CD14-positive monocyte (primary cell): Measurements from ENCODE around the gene TBC1D12. TPM values are rescaled to one million over a fixed set of nuclear protein-coding genes. Genes with fewer than 3 reads are reported as not detected.

ENCODE experiments used
- DNase-seq, 3 donors: peaks; one replicate each; pipeline ENCODE4 v3.0.0-alpha.2; 2011 to 2022
- H2AFZ ChIP-seq: 2 replicates; pipeline ENCODE4 v1.6.0; 2012; ENCODE audit warnings: mild to moderate bottlenecking, low read depth, low read length, inconsistent platforms; ENCODE audit not compliant: insufficient read depth, poor library complexity, severe bottlenecking
- H3K27ac ChIP-seq, 2 donors: 1 replicate in 1 of 2; 2 replicates in 1 of 2; pipeline ENCODE4 v1.5.1; 2012 to 2013; ENCODE audit warnings: low read length in 2 of 2, control low read depth in 1 of 2, inconsistent platforms in 1 of 2, low read depth in 1 of 2, mild to moderate bottlenecking in 1 of 2
- H3K27me3 ChIP-seq, 2 donors: one replicate each; pipeline versions ENCODE4 v1.6.0 to v1.6.1; 2011 to 2013; ENCODE audit warnings: low read length in 2 of 2; ENCODE audit not compliant: control insufficient read depth in 2 of 2, insufficient read depth in 2 of 2
- H3K36me3 ChIP-seq, 2 donors: replicated peaks in 1 of 2; 1 replicate in 1 of 2; 2 replicates in 1 of 2; pipeline versions ENCODE4 v1.5.1 to v1.6.1; 2012 to 2013; ENCODE audit warnings: low read length in 2 of 2, control low read depth in 1 of 2, inconsistent platforms in 1 of 2, mild to moderate bottlenecking in 1 of 2; ENCODE audit not compliant: insufficient read depth in 2 of 2, control insufficient read depth in 1 of 2
- H3K4me1 ChIP-seq, 2 donors: 1 replicate in 1 of 2; 2 replicates in 1 of 2; pipeline versions ENCODE4 v1.5.1 to v1.6.1; 2012 to 2013; ENCODE audit warnings: low read length in 2 of 2, control low read depth in 1 of 2, inconsistent platforms in 1 of 2, mild to moderate bottlenecking in 1 of 2, moderate library complexity in 1 of 2; ENCODE audit not compliant: insufficient read depth in 2 of 2, control insufficient read depth in 1 of 2
- H3K4me2 ChIP-seq: replicated peaks from 2 replicates; pipeline ENCODE3; 2012; ENCODE audit warnings: low read length, moderate library complexity, mild to moderate bottlenecking; ENCODE audit not compliant: poor library complexity, severe bottlenecking; ENCODE audit errors: extremely low read depth
- H3K4me3 ChIP-seq, 3 experiments: fragments of 200-600 bp in 1 of 3; sonication (generic) in 1 of 3; replicated peaks in 1 of 3; 1 replicate in 2 of 3; 2 replicates in 1 of 3; pipeline ENCODE4 v1.5.1; 2011 to 2013; ENCODE audit warnings: low read length in 3 of 3, mild to moderate bottlenecking in 3 of 3, control low read depth in 2 of 3, low read depth in 2 of 3, inconsistent platforms in 1 of 3, moderate library complexity in 1 of 3
- H3K79me2 ChIP-seq: 2 replicates; pipeline ENCODE4 v1.6.0; 2012; ENCODE audit warnings: mild to moderate bottlenecking, control low read depth, inconsistent platforms, low read length, moderate library complexity; ENCODE audit not compliant: insufficient read depth
- H3K9ac ChIP-seq: 2 replicates; pipeline ENCODE4 v1.6.0; 2017; ENCODE audit warnings: low read length, mild to moderate bottlenecking; ENCODE audit not compliant: insufficient read depth, poor library complexity, severe bottlenecking
- H3K9me3 ChIP-seq, 2 donors: replicated peaks in 1 of 2; 1 replicate in 1 of 2; 2 replicates in 1 of 2; pipeline versions ENCODE4 v1.5.1 to v1.6.1; 2012 to 2013; ENCODE audit warnings: low read length in 2 of 2, control low read depth in 1 of 2; ENCODE audit not compliant: control insufficient read depth in 1 of 2, insufficient read depth in 1 of 2
- H4K20me1 ChIP-seq: 2 replicates; pipeline ENCODE4 v1.6.0; 2012; ENCODE audit warnings: mild to moderate bottlenecking, low read length, control low read depth, moderate library complexity; ENCODE audit not compliant: insufficient read depth
- H3K27ac Mint-ChIP-seq, 7 donors: one replicate each; pipeline ENCODE4 v1.8.0; 2020; ENCODE audit warnings: mild to moderate bottlenecking in 7 of 7, mixed read lengths in 7 of 7, moderate library complexity in 6 of 7, inconsistent platforms in 2 of 7
- H3K27me3 Mint-ChIP-seq, 3 donors: one replicate each; pipeline ENCODE4 v1.8.0; 2021 to 2022; ENCODE audit warnings: low read depth in 3 of 3, mild to moderate bottlenecking in 3 of 3, mixed read lengths in 3 of 3, moderate library complexity in 3 of 3, inconsistent platforms in 1 of 3
- H3K36me3 Mint-ChIP-seq, 2 donors: one replicate each; pipeline ENCODE4 v1.8.0; 2020; ENCODE audit warnings: mixed read lengths in 2 of 2, inconsistent platforms in 1 of 2, mild to moderate bottlenecking in 1 of 2
- H3K4me1 Mint-ChIP-seq: one replicate; pipeline ENCODE4 v1.8.0; 2020; ENCODE audit warnings: mild to moderate bottlenecking, mixed read lengths
- H3K4me3 Mint-ChIP-seq, 2 donors: one replicate each; pipeline ENCODE4 v1.8.0; 2020; ENCODE audit warnings: mild to moderate bottlenecking in 2 of 2, mixed read lengths in 2 of 2, moderate library complexity in 1 of 2
- H3K9me3 Mint-ChIP-seq, 7 donors: one replicate each; pipeline ENCODE4 v1.8.0; 2020 to 2022; ENCODE audit warnings: mixed read lengths in 7 of 7, mild to moderate bottlenecking in 6 of 7, moderate library complexity in 6 of 7, inconsistent platforms in 2 of 7
- WGBS: methylation state at CpG from one replicate; pipeline ENCODE4 v1.1.5; 2013; ENCODE audit warnings: missing lambda C conversion rate; ENCODE audit not compliant: insufficient coverage; 5-methylcytosine and 5-hydroxymethylcytosine counted together
- intact Hi-C, 2 donors: fragments of 100-400 bp; cut with micrococcal nuclease; formaldehyde crosslinking; loops; one replicate each; pipeline versions ENCODE4 v1.15.0 to v1.15.1; 2023
- polyA plus RNA-seq, 3 donors: library from polyadenylated mRNA; depleted of rRNA in 1 of 3; unstranded in 2 of 3; stranded (reverse) in 1 of 3; fragments of 300-500 nt in 2 of 3; fragments of >200 nt in 1 of 3; fragmentation: Illumina TruSeq in 2 of 3; gene quantifications; 1 replicate in 2 of 3; 2 replicates in 1 of 3; pipeline ENCODE4 v1.2.3, GENCODE V29; 2012 to 2021
- TF ChIP-seq, protein P1 (sequence below): fragments of 200-600 bp; IDR thresholded peaks from one replicate; pipeline ENCODE4 v1.8.0; 2022; ENCODE audit warnings: antibody characterized with exemption, mild to moderate bottlenecking

The TBC1D12 gene
- polyA plus RNA-seq, 3 donors = 3.1 to 10.5 (median 3.4) TPM

DNA sequence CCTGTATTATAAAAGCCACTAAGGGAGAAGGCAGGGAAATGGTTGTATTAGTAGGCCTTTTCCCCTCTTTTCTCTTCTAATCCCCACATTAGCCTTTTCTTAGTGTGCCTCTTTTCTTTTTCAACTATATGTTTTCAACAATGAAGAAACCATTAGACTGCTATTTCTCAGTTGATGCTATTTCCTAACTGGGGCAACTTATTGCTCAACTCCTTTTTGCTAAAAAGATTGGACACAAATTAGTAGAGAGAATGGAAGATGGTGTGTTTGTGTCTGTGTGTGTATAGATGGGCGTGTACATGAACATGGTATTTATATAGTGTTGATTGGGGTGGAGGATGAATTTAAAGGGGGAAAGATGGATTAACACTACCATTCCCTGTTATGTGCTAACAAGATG, 28.4 kb downstream of the TBC1D12 start:
- Histone ChIP-seq H3K27me3 (no peaks in the 10 kb centered on the region), H3K9me3 (peaks cover 3 to 5% of the 10 kb centered on the region in 2 donors), H3K36me3 (no peaks in the 10 kb centered on the region), H3K4me3 (no peak overlapping the region), H4K20me1 (peaks cover 93% of the 10 kb centered on the region), H3K4me1 (peaks cover 11 to 17% of the 10 kb centered on the region in 2 donors), H3K27ac (no peak overlapping the region), H3K4me2 (no peak overlapping the region), H2AFZ (no peak overlapping the region), H3K9ac (no peak overlapping the region), H3K79me2 (peaks cover 24% of the 10 kb centered on the region)
- peak in 1 of 3 donors; percentile 10 for DNase-seq
- TF ChIP-seq, protein P1, sequence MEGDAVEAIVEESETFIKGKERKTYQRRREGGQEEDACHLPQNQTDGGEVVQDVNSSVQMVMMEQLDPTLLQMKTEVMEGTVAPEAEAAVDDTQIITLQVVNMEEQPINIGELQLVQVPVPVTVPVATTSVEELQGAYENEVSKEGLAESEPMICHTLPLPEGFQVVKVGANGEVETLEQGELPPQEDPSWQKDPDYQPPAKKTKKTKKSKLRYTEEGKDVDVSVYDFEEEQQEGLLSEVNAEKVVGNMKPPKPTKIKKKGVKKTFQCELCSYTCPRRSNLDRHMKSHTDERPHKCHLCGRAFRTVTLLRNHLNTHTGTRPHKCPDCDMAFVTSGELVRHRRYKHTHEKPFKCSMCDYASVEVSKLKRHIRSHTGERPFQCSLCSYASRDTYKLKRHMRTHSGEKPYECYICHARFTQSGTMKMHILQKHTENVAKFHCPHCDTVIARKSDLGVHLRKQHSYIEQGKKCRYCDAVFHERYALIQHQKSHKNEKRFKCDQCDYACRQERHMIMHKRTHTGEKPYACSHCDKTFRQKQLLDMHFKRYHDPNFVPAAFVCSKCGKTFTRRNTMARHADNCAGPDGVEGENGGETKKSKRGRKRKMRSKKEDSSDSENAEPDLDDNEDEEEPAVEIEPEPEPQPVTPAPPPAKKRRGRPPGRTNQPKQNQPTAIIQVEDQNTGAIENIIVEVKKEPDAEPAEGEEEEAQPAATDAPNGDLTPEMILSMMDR = no peak
- WGBS = no CpG with 5 or more reads among the region's 1 CpG
- H3K4me1 Mint-ChIP-seq = peaks cover 11% of the 10 kb centered on the region
- intact Hi-C loops = no loop called here
- H3K36me3 Mint-ChIP-seq = no peaks in the 10 kb centered on the region
- H3K27ac Mint-ChIP-seq = no peak overlapping the region
- peaks cover 0 to 5% (median 0%) of the 10 kb centered on the region in 3 donors for H3K27me3 Mint-ChIP-seq
- peaks cover 0 to 10% (median 6%) of the 10 kb centered on the region in 7 donors for H3K9me3 Mint-ChIP-seq
- H3K4me3 Mint-ChIP-seq = no peak overlapping the region

- Histone ChIP-seq H4K20me1 (peaks cover 91% of the 10 kb centered on the region), H3K9me3 (peaks cover 6 to 12% of the 10 kb centered on the region in 2 donors), H3K36me3 (no peaks in the 10 kb centered on the region), H3K9ac (no peak overlapping the region), H3K4me2 (no peak overlapping the region), H3K4me3 (no peak overlapping the region), H3K79me2 (peaks cover 32% of the 10 kb centered on the region), H3K27me3 (no peaks in the 10 kb centered on the region), H3K27ac (no peak overlapping the region), H2AFZ (no peak overlapping the region), H3K4me1 (peaks cover 6 to 9% of the 10 kb centered on the region in 2 donors)
- intact Hi-C loops = no loop called here
- peaks cover 4% of the 10 kb centered on the region for H3K4me1 Mint-ChIP-seq
- TF ChIP-seq, protein P1 = no peak
- no peak for DNase-seq
- peaks cover 0 to 3% of the 10 kb centered on the region in 2 donors for H3K36me3 Mint-ChIP-seq
- no peak overlapping the region for H3K27ac Mint-ChIP-seq
- no peak overlapping the region for H3K4me3 Mint-ChIP-seq
- H3K27me3 Mint-ChIP-seq = peaks cover 1 to 7% (median 4%) of the 10 kb centered on the region in 3 donors
- H3K9me3 Mint-ChIP-seq = peaks cover 5 to 17% (median 12%) of the 10 kb centered on the region in 7 donors
Observed at GRCh38 chr10:94432443-94432842, 30.1 kb downstream of the TBC1D12 start.
